Right atrium auricular region (tissue), 2 donors: Measurements from ENCODE around the gene PLCD3. TPM values are rescaled to one million over a fixed set of nuclear protein-coding genes. Genes with fewer than 3 reads are reported as not detected.

Experiments used
- DNase-seq: peaks from one replicate; pipeline ENCODE4 v3.0.0-alpha.2; 2019; ENCODE audit warnings: low spot score
- H3K27ac ChIP-seq, 2 donors: fragments of 200-600 bp; sonication (generic); 1 replicate in 1 of 2; 2 replicates in 1 of 2; pipeline ENCODE4 v1.5.1; 2016 to 2019
- H3K27me3 ChIP-seq, 2 donors: fragments of 200-600 bp; sonication (generic); one replicate each; pipeline versions ENCODE4 v1.5.1 to v1.6.0; 2017 to 2019
- H3K36me3 ChIP-seq: fragments of 200-600 bp; sonication (generic); one replicate; pipeline ENCODE4 v1.5.1; 2016
- H3K4me1 ChIP-seq, 2 donors: fragments of 200-600 bp; sonication (generic); one replicate each; pipeline versions ENCODE4 v1.5.1 to v1.6.0; 2017 to 2019
- H3K4me3 ChIP-seq, 2 donors: fragments of 200-600 bp; sonication (generic); 1 replicate in 1 of 2; 2 replicates in 1 of 2; pipeline ENCODE4 v1.5.1; 2017 to 2019; ENCODE audit warnings: mild to moderate bottlenecking in 1 of 2, moderate library complexity in 1 of 2
- H3K9me3 ChIP-seq, 2 donors: fragments of 200-600 bp; sonication (generic); one replicate each; pipeline ENCODE4 v1.5.1; 2019
- total RNA-seq, 2 donors: library from RNA; depleted of rRNA; stranded (reverse); fragments of >200 nt; gene quantifications; one replicate each; pipeline ENCODE4 v1.1.0, GENCODE V29; 2016
- TF ChIP-seq, protein P1 (sequence below), 2 donors: fragments of 200-600 bp; sonication (generic); IDR thresholded peaks; one replicate each; pipeline ENCODE4 v1.5.1; 2019; ENCODE audit warnings: antibody characterized with exemption in 2 of 2

The PLCD3 gene
- total RNA-seq, 2 donors from 2014 or later: 102 to 156 TPM

DNA sequence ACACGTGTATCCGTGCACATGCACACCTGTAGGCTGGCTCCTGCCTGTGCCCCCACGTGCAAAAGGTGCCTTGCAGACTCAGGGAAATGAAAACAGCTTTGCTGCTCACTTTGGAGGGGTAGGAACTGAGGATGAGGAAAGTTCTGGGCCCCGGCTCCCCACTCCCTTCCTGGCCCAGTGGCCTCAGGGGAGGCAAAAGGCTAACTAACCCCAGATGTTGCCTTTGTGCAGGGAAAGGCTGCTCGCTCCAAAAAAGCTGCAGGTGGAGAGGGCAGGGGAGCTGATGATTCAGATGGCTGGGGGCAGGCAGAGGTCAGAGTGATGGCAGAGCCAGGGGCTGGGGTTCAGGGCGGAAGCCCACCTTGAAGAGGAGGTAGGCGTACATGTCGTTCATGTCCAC, 12.4 kb downstream of the PLCD3 start:
- H3K36me3 ChIP-seq: peaks cover 38% of the 10 kb centered on the region
- DNase-seq: no peak
- H3K27me3 ChIP-seq: no peaks in the 10 kb centered on the region
- TF ChIP-seq, protein P1, sequence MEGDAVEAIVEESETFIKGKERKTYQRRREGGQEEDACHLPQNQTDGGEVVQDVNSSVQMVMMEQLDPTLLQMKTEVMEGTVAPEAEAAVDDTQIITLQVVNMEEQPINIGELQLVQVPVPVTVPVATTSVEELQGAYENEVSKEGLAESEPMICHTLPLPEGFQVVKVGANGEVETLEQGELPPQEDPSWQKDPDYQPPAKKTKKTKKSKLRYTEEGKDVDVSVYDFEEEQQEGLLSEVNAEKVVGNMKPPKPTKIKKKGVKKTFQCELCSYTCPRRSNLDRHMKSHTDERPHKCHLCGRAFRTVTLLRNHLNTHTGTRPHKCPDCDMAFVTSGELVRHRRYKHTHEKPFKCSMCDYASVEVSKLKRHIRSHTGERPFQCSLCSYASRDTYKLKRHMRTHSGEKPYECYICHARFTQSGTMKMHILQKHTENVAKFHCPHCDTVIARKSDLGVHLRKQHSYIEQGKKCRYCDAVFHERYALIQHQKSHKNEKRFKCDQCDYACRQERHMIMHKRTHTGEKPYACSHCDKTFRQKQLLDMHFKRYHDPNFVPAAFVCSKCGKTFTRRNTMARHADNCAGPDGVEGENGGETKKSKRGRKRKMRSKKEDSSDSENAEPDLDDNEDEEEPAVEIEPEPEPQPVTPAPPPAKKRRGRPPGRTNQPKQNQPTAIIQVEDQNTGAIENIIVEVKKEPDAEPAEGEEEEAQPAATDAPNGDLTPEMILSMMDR (IDR thresholded peaks at IDR 0.05): no peak
- H3K4me1 ChIP-seq: peaks cover 0 to 34% of the 10 kb centered on the region in 2 donors
- no peak overlapping the region for H3K4me3 ChIP-seq
- no peak overlapping the region for H3K27ac ChIP-seq
- no peaks in the 10 kb centered on the region for H3K9me3 ChIP-seq

DNA sequence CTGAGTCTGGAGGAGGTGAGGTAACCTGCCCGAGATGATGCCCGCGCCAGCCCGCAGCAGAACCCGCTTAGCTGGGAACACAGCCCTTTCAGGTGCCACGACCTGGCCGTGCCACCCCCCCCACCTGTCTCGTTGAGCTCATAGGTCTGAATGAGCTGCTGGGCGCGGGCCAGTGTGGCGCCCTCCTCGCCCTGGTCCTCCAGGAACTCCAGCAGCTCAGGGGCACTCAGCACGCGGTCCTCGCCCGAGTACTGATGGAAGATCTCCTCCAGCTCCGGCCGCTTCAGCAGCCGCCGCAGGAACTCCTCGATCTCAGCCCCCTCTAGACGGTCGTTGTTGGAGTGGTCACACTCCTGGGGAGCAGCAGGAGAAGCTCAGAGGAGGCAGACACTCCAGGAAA, 13.6 kb downstream of the PLCD3 start:
- Histone ChIP-seq H3K36me3 (peaks cover 42% of the 10 kb centered on the region), H3K4me1 (peaks cover 0 to 22% of the 10 kb centered on the region in 2 donors)
- no peak for DNase-seq

GRCh38 chr17:45117848-45118646, 14.3 kb downstream of the PLCD3 start:
- H3K4me1 ChIP-seq: peaks cover 0 to 16% of the 10 kb centered on the region in 2 donors
- no peaks in the 10 kb centered on the region for H3K9me3 ChIP-seq
- TF ChIP-seq, protein P1 (IDR thresholded peaks at IDR 0.05): no peak
- H3K27me3 ChIP-seq: no peaks in the 10 kb centered on the region
- H3K4me3 ChIP-seq: no peak overlapping the region
- no peak for DNase-seq
- no peak overlapping the region for H3K27ac ChIP-seq
- peaks cover 49% of the 10 kb centered on the region for H3K36me3 ChIP-seq

More for the DNA sequence above, 13.6 kb downstream of the PLCD3 start:
- TF ChIP-seq, protein P1 (IDR thresholded peaks at IDR 0.05): no peak
- Histone ChIP-seq H3K9me3 (no peaks in the 10 kb centered on the region), H3K27ac (no peak overlapping the region), H3K27me3 (no peaks in the 10 kb centered on the region), H3K4me3 (no peak overlapping the region)

- H3K36me3 ChIP-seq: peaks cover 56% of the 10 kb centered on the region
Observed at GRCh38 chr17:45117334-45117733, 15.0 kb downstream of the PLCD3 start.

GRCh38 chr17:45116434-45117016, 15.8 kb downstream of the PLCD3 start:
- H3K9me3 ChIP-seq: no peaks in the 10 kb centered on the region
- no peaks in the 10 kb centered on the region for H3K27me3 ChIP-seq
- H3K4me1 ChIP-seq: peaks cover 0 to 10% of the 10 kb centered on the region in 2 donors
- DNase-seq: no peak
- TF ChIP-seq, protein P1 (IDR thresholded peaks at IDR 0.05): no peak
- no peak overlapping the region for H3K27ac ChIP-seq
- H3K4me3 ChIP-seq: no peak overlapping the region
- peaks cover 57% of the 10 kb centered on the region for H3K36me3 ChIP-seq

More at GRCh38 chr17:45117334-45117733, 15.0 kb downstream of the PLCD3 start:
- H3K27ac ChIP-seq: no peak overlapping the region
- H3K4me3 ChIP-seq: no peak overlapping the region
- TF ChIP-seq, protein P1 (IDR thresholded peaks at IDR 0.05): no peak
- H3K9me3 ChIP-seq: no peaks in the 10 kb centered on the region
- H3K27me3 ChIP-seq: no peaks in the 10 kb centered on the region
- H3K4me1 ChIP-seq: peaks cover 0 to 10% of the 10 kb centered on the region in 2 donors
- DNase-seq: no peak
